GM18502 (cell line): ENCODE results near the gene SNRPN.
"Not testable (repeated sequence)": the region's sequence is repeated elsewhere in the genome, so short reads cannot be mapped to it uniquely, and the experiment has no call there.

Experiments used
- ATAC-seq: cut with Tn5 transposase; IDR thresholded peaks from one replicate; pipeline ENCODE4 v1.9.1; 2021; ENCODE audit warnings: mild to moderate bottlenecking; ENCODE audit not compliant: unreplicated experiment, poor library complexity

The SNRPN gene

DNA sequence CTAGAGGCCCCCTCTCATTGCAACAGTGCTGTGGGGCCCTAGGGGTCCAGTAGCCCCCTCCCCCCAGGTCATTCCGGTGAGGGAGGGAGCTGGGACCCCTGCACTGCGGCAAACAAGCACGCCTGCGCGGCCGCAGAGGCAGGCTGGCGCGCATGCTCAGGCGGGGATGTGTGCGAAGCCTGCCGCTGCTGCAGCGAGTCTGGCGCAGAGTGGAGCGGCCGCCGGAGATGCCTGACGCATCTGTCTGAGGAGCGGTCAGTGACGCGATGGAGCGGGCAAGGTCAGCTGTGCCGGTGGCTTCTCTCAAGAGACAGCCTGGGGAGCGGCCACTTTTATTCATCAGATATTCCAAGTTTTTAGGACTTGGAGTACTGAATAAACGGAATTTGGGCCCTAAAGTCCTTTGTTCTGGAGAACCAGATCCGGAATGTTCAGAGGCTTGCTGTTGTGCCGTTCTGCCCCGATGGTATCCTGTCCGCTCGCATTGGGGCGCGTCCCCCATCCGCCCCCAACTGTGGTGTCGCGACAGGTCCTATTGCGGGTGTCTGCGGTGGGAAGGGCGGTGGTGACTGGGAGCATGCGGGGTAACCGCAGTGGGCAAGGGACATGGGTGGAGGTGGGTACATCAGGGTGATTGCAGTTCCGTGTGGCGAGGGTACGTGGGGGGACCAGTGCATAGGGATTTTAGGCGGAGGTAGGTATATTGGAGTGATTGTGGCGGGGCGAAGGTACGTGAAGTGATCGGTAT lies at the start of gene SNRPN, which contains the start of gene SNURF:
SNRPN (plus strand) TSS at position 205 of the 748 bp plus-strand sequence. CDS start 19,467 bp downstream, outside the sequence.
SNURF (plus strand) TSS at position 205 of the 748 bp plus-strand sequence; CDS start at position 267, 62 bp downstream.
- peak; percentile 65 for ATAC-seq

DNA sequence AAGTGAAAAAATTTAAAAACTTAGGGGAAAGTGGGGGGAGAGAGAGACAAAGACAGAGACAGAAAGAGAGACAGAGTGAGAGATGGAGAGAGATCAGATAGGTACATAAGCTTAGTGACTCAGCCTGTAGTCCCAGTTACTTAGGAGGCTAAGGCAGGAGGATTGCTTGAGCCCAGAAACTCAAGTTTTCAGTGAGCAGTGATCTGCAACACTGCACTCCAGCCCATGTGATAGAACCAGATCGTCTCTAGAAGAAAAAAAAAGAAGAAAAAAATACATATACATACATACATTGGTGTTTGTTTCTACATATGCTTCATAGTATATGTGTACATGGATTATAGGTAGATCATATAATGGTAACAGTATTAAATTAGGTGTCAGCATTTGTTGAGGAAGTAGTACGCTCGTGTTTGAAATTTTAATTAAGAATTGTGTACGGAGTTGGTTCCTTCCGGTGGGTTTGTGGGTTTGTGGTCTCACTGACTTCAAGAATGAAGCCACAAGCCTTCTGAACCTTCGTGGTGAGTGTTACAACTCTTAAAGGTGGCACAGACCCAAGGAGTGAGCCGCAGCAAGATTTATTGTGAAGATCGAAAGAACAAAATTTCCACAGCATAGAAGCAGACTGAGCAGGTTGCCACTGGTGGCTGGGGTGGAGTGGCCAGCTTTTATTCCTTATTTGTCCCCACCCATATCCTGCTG lies 38.3 kb upstream of the SNRPN start:
- ATAC-seq: no peak

DNA sequence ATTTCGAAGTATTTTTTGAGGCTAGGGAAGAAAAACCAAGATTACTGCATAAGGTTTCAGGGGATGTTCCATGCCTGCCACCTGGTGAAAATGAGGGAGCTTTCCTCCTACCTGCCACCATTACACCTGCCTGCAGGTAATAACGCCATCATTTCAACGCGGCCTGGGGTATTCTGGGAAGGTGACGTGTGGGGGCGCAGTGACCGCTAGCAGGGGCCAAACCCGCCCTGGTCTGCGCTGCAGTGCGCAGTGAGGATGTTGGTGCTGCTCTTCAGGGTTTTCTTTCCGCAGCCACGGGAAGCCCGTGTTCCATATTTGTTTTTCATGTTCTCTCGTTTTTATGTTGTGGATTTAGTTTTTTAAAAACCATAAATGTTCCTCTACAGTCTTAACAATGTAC lies 37.4 kb upstream of the SNRPN start:
- no peak for ATAC-seq

DNA sequence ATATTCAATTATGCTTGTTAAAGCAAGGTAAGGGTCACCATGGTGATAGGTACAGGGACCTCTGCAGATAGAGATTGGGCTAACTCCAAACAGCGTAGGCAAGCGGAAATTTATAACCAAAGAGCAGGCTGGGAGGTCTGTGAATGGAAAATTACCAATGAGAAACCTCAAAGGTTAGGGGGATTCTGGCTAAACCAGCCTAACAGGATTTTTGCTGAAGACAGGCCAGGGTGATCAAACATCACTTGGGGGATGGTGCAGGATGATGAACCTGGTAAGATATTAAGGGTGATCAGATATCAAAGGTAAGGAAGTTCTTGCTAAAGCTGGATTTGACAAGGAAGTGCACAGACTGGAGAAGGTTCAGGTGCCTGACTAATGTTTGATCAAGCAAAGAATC lies 35.3 kb upstream of the SNRPN start:
- no peak for ATAC-seq

DNA sequence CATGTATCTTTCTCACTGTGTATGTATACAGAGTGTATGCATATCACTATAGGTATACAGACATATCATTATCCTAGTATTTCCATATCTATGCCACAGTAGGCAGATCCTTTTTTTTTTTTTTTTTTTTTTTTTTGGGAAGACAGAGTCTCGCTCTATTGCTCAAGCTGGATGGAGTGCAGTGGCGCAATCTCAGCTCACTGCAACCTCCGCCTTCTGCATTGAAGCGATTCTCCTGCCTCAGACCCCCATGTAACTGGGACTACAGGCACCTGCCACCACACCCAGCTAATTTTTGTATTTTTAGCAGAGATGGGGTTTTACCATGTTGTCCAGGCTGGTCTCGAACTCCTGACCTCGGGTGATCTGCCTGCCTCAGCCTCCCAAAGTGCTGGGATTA lies 32.0 kb upstream of the SNRPN start:
- ATAC-seq: not testable (repeated sequence)

DNA sequence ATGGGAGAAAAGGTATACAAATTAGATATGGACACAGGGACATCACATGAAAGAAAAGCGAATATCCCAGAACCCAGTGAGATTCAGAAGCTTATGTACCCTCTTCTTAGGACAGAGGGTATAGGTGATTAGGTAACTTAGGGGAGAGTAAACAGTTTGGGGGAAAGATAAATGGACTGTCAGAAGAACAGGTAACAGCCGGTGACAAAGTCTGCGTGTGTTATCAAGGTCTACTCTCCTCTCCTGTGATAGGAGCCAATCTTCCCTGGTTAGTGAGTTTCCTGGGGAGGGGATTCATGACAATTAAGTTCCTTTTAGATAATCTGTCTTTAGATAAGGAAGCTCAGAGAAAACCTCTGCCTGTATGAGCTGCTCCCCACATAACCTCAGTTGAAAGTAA lies 30.6 kb upstream of the SNRPN start:
- no peak for ATAC-seq

DNA sequence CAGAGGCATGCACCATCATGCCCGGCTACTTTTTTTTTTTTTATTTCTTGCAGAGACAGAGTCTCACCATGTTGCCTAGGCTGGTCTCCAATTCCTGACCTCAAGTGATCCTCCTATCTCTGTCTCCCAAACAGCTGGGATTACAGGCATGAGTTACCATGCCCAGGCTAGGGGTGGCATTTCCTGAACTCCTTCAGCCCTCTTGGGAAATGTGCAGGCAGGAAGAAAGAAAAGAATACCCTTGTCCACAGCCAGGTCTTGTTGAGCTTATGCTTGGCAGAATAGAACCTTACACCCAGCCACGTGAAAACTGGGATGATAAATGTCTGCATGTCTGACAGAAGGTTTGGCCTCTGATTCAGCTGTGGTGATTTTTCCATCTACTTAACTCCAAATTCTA lies 30.2 kb upstream of the SNRPN start:
- ATAC-seq: no peak

DNA sequence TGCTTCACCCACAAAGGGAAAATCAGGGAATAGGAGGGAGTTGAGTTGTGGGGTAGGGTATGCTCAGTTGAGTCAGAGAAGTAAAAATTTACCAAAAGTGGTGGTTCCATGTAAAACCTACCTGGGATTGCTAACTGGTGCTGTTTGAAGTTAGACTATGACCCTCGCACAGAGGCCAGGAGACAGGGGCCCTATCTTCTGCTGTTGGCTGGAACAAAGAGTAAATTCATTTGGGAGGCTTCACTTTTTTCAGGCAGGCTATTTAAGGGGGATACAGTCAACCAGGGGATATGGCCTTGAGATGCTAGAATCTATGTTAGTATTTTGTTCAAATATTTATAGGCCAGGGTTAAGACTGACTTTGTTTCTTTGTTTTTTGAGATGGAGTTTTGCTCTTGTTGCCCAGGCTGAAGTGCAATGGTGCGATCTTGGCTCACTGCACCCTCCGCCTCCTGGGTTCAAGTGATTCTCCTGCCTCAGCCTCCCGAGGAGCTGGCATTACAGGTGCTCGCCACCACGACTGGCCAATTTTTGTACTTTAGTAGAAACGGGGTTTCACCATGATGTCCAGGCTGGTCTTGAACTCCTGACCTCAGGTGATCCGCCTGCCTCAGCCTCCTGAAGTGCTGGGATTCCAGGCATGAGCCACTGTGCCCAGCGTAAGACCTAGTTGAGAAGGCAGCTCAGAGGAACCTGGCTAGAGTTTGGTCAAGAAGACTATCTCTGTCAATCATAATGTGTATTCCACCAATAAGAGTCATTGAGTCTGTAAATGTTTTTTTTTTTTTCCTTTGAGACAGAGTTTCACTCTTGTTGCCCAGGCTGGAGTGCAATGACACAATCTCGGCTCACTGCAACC lies 22.7 kb upstream of the SNRPN start:
- not testable (repeated sequence) for ATAC-seq

DNA sequence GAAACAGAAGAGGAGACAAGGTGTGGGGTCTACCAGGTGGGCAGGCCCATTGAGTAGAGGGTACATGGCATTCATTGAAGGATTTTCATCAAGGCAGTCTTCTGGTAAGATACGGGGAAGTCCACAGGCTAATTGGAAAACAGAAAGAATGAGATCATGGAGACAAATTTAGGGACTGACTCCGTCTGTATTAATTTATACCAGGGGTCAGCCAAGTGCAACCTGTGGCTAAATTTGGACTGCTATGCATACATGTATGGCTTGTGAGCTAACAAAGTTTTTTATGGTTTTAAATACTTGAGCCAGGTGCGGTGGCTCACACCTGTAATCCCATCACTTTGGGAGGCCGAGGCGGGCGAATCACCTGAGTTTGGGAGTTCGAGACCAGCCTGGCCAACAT lies 21.1 kb upstream of the SNRPN start:
- no peak for ATAC-seq

DNA sequence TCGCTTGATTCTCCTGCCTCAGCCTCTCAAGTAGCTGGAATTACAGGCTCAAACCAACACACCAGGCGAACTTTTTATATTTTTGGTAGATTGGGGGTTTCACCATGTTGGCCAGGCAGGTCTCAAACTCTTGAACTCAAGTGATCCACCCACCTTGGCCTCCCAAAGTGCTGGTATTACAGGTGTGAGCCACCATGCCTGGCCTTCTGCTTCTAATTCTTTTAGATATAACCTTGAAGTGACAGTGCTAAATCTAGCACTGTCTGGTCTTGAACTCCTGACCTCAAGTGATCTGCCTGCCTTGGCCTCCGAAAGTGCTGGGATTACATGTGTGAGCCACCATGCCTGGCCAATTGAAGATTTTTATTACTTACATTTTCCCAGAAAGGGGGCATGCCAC lies 16.6 kb upstream of the SNRPN start:
- not testable (repeated sequence) for ATAC-seq

DNA sequence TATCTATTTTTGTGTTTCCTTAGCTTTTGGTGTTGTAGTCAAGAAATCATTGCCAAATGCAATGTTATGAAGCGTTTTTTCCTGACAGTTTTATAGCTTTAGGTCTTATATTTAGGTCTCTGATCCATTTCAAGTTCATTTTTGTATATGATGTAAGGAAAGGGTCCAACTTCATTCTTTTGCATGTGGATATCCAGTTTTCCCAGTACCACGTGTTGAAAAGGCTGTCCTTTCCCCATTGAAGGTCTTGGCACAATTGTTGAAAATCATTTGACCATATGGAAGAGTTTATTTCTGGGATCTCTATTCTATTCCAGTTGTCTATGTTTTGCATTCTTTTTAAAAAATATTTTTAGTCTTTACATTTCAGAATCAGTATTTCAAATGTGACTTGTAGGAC lies 14.6 kb upstream of the SNRPN start:
- no peak for ATAC-seq

DNA sequence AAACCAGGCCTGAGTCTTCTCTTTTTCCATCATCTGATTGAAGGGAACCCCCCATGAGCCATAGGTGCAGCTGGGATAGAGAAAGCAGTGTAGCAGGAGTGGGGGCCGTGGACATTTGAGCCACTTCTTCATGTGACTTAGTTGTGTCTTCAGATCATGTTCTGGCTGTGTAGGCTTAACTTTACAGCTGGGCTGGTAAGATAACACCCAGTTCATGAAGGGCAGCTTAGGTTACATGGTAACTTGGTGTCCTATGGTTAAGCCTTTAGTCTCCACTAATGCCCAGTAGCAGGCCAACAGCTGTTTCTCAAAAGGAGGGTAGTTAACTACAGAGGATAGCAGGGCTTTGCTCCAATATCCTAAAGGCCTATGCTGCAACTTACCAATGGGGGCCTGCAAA lies 11.4 kb upstream of the SNRPN start:
- no peak for ATAC-seq

DNA sequence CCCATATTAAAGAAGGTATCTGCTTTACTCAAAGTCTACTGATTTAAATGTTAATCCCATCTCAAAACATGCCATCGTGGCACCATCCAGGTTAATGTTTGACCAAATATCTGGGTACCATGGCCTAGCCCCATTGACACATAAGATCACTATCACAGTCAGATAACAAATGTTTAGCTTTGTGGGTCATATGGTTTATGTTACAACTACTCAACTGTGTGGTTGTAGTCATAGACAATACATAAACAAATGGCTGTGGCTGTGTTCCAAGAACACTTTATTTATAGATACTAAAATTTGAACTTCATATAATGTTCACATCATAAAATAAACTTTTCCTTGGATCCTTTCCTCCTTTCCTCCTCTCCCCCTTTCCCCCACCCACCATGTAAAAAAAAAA lies 9.8 kb upstream of the SNRPN start:
- no peak for ATAC-seq

DNA sequence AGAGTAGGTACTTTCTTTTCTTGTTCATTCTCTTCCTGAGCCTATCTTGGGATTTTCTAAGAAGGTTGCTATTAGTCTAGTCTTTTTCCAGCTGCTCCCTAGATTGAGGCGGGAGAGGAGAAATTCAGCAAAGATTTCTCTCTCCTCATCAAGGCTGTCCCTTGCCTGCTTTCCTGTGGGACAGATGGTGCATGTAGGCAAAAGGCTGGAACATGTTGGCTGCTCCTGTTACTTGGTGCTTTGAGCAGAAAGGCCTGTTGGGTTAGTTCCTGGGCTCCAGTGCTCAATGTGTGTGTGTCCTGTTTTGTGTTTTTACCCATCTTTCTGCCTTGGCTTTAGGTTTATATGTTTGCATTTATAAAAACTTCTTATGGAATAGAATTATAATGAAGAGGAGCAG lies 9.1 kb upstream of the SNRPN start:
- no peak for ATAC-seq

DNA sequence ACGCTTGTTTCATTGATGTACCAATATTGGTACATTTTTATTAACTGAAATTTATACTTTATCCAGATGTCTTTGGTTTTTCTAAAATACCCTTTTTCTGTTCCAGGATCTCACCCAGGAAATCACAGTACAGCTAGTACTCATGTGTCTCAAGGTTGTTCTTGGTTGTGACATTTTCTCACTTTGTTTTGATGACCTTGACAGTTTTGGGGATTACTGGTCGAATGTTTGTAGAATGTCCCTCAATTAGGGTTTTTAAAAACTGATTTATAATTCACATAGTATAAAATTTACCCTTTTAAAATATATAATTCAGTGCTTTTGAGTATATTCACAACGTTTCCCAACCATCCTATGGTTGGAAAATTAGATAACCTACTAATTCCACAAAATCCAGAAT lies 6.3 kb upstream of the SNRPN start:
- no peak for ATAC-seq

DNA sequence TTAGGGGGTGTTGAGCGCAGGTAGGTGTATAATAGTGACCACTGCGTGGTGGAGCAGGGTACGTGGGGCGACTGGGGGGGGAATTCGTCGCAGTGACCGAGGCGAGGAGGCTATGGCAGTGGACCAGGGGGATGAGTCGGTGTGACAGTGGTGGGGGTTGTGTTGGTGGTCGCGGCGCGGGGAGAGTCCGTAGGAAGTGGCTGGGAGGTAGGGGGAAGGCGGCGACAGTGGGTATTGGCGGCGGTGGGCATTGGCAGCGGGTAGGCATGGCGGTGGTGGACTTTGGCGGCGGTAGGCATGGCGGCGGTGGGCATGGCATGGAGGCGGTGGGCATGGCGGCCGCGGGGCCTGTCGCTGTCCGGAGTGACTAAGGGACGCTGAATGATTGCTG lies 739 bp downstream of the SNRPN start:
- ATAC-seq: no peak

DNA sequence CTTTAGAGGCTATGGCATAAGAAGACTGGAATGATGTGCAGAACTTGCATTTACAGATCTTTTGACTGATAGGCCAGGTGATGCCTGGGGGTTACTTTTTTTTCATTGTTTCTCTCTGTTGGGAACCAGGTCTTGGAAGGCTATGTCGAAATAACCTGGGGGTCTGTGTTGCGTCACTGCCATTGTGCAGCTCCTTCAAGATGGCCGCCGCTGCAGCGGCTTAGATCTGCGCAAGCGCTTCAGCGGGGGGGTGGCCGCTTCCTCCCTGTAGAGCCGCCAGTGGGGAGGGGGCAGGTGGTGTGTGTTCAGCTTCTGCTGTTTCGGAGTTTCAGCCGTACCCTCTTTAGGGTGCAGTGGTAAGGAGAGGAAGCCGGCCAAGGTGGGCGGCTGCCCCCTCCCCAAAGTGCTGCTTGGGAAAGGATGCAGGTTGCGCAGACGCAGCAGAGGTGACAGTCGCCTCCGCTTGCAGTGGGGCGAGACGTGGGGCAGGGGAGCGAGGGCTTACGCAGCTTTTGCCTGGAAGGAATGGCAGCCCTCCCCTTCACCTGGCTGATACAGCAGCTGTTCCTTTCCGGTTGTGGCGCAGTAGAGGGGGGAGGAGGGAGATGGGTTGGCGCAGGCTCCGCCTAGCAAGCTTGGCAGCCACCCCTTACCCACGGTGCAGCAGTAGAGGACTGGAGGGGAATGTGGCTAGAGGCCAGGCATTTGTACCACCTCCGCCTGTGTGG lies 1.5 kb downstream of the SNRPN start:
- peak; percentile 82 for ATAC-seq

DNA sequence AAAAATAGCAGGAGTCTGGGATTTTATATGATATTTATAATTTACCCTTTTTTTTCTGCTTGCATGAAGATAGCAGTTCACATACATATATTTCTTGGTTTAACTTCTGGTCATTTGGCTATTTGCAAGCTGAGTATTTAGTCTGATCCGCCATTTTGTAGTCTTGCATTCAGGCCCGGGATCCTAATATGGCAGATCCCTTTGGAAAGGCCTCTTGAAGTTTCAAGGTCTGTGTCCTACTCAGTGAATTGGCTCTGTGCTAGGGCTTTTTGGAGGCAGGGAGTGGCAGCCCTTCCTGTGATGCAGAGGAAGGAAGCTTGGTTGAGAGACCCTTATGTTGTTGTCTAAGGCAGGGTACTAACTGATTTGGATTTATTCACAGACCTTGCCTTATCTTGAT lies 2.9 kb downstream of the SNRPN start:
- ATAC-seq: no peak

DNA sequence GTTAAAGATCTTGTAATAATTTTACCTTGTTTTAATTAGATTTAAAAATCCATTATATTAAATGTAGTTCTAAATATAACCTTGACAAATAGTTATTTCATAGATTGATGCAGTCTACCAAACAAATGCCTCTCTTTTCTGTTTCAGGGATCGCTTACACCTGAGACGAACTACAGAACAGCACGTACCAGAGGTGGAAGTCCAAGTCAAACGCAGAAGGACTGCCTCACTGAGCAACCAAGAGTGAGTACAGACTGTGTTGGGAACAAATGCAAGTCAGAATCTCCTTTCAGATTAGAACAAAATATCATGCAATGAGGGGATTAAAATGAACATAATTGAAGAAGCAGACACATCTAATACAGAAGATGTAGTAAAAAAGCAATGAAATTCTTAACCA lies 7.2 kb downstream of the SNRPN start:
- no peak for ATAC-seq

DNA sequence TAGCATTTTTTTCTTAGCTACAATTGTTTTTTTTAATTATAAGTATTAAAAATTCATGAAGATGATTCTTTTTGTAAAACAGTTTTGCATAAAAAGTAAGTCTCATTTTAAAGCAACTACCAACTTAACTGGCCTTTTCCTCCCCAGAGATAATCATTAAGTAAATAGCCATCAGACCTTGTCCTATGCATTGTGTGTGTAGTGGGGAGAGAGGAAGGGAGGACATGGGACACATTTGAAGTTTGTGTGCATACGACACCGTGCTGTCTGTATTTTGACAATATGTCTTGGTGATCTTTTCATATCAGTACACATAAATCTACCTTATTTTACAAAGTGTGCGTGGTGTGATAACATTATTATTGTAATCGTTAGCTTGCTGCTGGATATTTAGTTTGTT lies 8.1 kb downstream of the SNRPN start:
- ATAC-seq: no peak
